Measurements from ENCODE around the gene GPR173.
A peak's percentile ranks its signal among the peaks of the same experiment; 100 is the strongest.

GPR173 gene

DNA sequence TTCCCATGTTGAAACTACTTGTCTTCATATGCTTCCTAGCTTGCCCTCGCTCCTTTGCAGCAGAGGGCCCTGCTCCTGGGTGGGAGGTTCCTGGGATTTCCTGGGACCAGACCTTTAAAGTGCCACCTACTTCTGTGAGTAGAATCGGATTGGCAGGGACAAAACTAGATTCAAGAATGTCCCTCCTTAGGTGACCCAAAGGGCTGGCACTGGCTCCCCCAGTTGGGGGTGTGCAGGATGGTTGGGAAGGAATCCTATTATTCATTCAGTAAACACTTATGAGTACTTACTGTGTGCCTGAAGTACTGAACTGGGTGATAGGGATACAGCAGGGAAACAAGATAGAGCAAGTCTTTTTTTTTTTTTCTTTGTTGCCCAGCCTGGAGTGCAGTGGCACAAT, 42.8 kb downstream of the GPR173 start:
- no peak for DNase-seq

DNA sequence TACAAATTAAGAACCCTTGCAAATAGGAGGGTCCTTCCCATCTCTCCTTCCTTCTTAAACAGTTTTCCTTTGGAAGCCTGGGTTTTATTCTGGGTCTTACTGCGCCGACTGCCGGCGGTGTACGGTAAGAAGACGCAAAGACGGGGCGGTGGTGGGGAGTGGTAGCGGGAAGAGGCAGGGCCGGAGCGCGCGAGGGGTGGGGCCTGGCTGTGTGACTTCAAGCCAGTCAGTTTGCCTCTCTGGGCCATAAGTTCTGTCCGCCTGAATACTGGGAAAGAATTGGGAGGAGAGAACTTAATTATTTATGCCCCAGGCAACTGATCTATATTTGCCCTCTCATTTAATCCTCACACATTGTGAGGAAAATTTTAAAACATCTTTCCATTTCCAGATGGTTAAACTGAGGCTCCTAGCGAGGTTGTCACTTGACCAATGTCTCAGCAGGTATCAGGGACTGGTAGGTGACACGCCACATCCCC, 44.6 kb downstream of the GPR173 start:
- peak; percentile 30 to 41 for DNase-seq

DNA sequence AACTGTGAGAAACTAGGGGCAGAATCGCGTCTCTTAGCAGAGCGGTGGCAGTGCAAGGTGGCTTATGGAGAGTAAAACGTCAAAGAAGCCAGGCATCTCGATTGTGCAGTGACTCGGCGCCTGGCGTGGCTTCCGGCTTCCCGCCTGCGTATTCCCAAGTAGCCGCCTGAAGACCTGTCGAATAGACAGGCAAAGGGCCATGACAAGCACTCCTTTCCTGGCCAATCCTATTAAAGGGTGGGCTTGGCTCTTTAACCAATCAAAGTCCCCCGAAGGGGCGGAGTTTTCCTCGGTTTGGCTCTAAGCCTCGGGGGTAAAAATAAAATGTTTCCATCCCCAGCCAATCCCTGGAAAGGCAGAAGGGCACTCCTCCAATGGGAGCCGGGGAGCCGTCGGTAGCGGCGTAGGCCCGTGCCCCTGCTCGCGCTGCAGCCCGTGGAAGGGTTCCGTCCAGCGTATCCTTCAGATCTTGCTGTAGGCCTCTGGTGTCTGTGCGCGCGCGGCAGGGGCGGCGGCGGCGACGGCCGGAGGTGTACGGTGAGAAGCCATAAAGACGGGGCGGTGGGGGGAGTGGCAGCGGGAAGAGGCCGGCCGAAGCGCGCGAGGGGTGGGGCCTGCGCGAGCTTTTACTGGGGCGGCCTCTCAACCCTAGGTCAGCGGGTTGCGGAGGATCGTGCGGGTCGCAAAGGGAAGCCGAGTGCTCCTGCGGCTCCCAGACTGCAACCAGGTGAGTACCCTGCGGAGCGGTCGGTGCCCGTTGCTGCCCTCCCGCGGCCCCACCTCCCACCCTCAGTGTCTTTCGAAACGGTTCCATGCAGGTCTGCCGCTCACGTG, 45.4 kb downstream of the GPR173 start, which contains the start of gene KANTR:
TSS of gene KANTR (plus strand) at position 395 of the 834 bp plus-strand sequence. CDS start 30,131 bp downstream, outside the sequence.
- DNase-seq = peak; percentile 74 to 75

DNA sequence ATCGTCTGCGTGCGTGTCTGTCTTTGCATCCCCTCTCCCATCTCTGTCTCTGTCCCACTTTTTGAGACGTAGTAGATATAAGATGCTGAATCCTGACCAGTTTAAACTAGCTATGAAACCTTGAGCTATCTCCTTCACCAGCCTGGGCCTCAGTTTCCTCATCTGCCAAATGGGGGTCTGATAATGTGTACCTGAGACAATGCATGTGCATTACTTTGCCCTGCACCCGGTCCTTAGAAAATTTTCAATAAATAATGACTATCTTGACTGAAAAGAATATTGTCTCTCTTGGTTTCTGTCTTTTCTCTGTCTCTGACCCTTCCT, 46.0 kb downstream of the GPR173 start:
- DNase-seq = no peak

DNA sequence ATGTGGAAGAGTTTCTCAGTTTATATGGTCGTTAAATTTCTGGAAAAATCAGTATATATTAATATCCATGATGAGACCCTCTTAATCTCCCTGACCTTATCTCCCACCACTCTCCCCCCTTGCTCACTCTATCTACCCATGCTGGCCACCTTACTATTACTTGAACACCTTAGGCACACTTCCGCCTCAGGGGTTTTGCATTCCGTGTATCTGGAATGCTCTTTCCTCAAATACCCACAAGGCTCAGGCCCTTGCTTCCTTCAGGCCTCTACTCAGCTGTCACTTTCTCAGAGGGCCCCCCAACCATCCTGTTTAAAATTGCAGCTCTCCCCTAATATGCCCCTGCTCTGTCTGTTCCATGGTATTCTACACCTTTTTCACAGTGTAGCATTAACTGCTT, 47.2 kb downstream of the GPR173 start:
- DNase-seq = no peak

DNA sequence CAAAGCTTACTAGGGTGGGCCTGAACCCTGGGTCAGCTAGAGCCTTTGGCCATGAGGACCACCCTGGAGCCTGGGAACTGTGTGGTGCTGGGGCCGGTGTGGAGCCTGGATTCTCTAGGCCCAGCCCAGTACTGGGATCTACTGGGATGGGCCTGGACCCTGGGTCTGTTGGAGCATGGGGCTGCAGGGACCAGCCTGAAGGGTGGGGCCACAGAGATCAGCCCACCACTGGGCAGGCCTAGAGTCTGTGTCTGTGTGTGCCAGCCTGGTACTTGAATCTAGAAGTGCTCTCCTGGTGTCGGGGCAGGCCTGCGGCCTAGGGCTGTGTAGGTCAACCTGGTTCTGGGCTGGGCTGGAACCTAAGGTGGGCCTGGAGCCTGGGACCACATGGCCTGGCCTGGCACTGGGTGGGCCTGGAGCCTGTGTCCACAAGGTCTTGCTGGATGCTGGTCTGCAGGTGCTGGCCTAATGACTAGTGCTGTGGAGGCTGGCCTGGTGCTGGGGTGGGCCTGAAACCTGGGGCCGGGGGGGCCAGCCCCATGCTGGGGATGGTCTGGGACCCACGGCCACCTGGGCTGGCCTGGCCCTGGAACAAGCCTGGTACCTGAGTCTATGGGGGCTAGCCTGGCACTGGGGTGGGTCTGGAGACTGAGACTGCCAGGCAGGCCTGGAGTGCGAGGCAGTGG, 66.4 kb downstream of the GPR173 start:
- no peak for DNase-seq

DNA sequence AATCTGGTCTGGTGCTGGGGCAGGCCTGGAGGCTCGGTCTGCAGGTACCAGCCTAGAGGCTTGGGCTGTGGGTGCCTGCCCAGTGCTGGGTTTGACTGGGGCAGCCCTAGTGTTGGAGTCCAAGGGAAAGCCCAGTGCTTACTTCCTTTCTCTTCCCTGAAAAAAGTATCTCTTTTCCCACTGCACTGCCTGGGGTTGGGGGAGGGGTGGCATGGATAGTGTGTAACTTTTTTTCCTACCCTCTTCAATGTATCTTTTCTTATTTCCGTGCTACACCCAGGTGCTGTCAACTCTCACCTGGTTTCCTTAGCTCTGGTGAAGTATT, 66.9 kb downstream of the GPR173 start:
- no peak for DNase-seq

DNA sequence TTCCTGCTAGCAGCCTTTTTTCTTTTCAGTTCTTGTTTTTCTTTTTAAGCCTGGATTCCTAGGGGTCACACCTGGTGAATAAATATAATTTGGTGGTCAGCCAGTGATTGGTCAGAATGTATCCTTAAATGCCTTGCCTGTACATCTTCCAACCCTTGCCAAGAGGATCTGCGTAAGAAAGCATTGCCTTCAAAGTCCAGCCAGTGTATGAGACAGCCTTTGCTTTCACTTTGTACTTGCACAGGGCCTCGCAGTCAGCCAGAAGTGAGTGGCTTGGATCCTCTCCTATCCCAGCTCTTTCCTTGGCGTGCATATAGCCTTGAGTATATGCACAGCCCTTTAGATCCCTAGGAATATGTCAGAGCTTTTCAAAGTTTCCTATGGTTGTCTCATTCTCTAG, 67.5 kb downstream of the GPR173 start:
- no peak for DNase-seq

DNA sequence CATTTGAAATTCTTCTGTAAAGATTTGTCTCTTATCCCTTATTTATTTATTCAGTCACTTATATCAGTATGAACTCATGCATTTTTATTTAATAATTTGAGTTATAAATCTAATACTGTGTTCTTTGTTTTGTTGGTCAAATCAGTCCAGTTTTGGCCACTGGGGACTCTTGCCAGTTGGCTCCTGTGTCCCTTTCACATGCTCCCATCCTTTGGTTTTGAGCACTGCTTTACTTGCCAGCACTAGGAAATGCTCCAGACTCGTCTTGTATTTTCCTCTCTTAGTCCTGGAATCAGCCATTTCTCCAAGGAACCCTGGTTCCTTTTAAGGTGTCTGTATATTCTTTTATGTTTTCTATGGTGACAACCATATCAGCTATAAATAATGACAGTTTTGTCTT, 73.4 kb downstream of the GPR173 start:
- DNase-seq = no peak

DNA sequence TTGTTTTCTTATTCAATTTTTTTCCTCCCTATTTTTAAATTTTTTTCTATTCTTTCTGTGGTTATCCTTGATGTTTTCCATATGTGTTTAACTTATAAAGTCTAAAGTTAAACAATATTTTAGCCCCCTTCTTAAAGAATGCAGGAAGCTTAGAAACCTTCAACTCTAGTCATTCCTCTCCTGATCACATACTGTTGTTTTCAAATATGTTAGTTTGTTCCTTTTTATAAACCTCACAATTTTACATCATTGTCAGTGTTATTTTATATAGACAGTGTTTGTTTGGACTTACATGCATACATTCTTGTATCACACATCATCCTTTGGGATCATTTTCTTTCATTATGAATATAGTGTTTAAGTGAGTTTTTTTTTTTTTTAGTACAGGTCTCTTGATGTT, 76.9 kb downstream of the GPR173 start:
- no peak for DNase-seq

DNA sequence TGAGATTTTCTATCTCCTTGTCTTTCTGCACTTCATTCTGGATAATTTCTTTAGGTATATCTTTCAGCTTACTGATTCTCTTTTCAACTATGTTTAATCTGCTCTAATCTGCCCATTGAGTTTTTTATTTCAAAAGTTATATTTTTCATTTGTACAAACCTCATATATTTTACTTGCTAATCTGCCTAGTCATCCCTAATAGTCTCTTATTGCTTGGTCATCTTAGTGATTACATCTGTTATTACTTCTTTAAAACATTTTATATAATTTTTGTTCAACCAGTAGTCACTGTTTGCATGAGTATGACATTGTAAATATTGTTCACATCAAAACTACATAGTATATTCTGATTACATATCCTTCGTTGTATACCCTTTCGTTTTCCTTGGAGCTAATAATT, 77.8 kb downstream of the GPR173 start:
- no peak for DNase-seq

DNA sequence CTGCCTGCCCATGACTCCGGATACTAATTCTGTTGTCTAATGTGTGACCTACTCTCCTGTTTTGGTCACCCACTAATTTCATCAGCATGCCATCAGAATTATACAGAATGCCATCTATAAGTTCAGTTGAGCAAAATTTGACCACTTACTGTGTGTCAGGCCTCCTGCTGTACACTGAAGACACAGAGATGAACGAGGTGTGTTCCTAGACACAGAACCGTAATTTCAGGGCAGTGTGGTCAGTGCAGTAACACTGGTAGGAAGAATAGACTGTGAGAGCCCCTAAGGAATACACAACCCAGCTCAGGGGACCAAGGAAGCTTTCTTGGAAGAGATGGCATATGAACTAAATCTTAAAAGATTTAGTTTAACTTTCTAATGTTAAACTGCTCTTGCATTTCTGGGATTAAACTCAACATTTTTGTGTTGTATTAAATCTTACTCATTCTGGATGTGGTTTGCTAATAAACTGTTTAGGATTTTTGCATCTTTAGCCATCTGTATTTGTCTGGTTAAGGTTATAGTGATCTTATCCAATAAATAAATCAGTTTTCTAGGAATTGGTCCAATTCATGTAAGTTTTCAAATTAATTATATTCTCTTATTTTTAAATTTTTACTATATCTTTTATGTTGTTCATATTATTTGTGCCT, 79.6 kb downstream of the GPR173 start:
- DNase-seq = no peak
